ENCODE measurements around the gene CLEC16A. TPM values are rescaled to one million over a fixed set of nuclear protein-coding genes. Genes with fewer than 3 reads are reported as not detected.
A peak's percentile ranks its signal among the peaks of the same experiment; 100 is the strongest.

CLEC16A gene
- total and polyA plus RNA-seq, 9 of the 15 experiments (the other 6 are each of a cell fraction or from before 2014, with no cell fraction given): 1.00 to 22.3 (median 10.0) TPM

- TF ChIP-seq CTCF (IDR thresholded peaks at IDR 0.05 in 2 of 3, conservative IDR thresholded peaks at IDR 0.05 in 1 of 3; ENCODE audit: insufficient read depth in 2 of 3, low read depth in 1 of 3, low read length in 3 of 3) (peak; percentile 42 to 74 (median 54)), TRIM24 (IDR thresholded peaks at IDR 0.05) (peak in 1 of 2 experiments; percentile 59; a peak in 2 of 4 replicates), ZNF384 (IDR thresholded peaks at IDR 0.05; ENCODE audit: low read depth, low read length) (no peak), NFIC (IDR thresholded peaks at IDR 0.05) (0 out of 2 replicates have a peak, but pooled peaks have one; percentile 9), PPARD (CRISPR knock-in tag; IDR thresholded peaks at IDR 0.05) (no peak), FOXM1 (IDR thresholded peaks at IDR 0.05; ENCODE audit: low read depth) (0 out of 2 replicates have a peak, but pooled peaks have one; percentile 9), FOXM1 (CRISPR knock-in tag; IDR thresholded peaks at IDR 0.05; ENCODE audit: low read depth) (no peak), ZNF124 (CRISPR knock-in tag; IDR thresholded peaks at IDR 0.05) (no peak), NR0B1 (IDR thresholded peaks at IDR 0.05; ENCODE audit: partially characterized antibody) (no peak), CBX3 (IDR thresholded peaks at IDR 0.05; ENCODE audit: borderline replicate concordance in 1 of 2, low read length in 2 of 2) (peak in 1 of 2 experiments; percentile 99; a peak in 2 of 3 replicates), BCOR (IDR thresholded peaks at IDR 0.05) (0 out of 2 replicates have a peak, but pooled peaks have one; percentile 44), GTF3C2 (IDR thresholded peaks at IDR 0.05; ENCODE audit: borderline replicate concordance, extremely low read depth, insufficient read length) (peak; percentile 34), CHD4 (IDR thresholded peaks at IDR 0.05; ENCODE audit: insufficient read depth, insufficient replicate concordance, low read depth, low read length, poor library complexity, severe bottlenecking) (peak; percentile 27), RCOR1 (IDR thresholded peaks at IDR 0.05; ENCODE audit: borderline replicate concordance in 1 of 2, low read depth in 2 of 2, low read length in 2 of 2) (0 out of 4 replicates have a peak, but pooled peaks of 1 of the 2 experiments have one; percentile 5), ZEB2 (IDR thresholded peaks at IDR 0.05) (peak; percentile 33; the same call in 1 of the 2 replicates), CBX5 (IDR thresholded peaks at IDR 0.05; ENCODE audit: borderline replicate concordance, low read depth) (peak; percentile 83), TAL1 (IDR thresholded peaks at IDR 0.05) (no peak), XRCC3 (IDR thresholded peaks at IDR 0.05) (no peak; the same call in 1 of the 2 replicates)
These were observed 274.2 kb downstream of the CLEC16A start (continued) for GRCh38 chr16:11218604-11218962.

Data from K562 (cell line).